ENCODE results near the gene SELPLG.
"Not testable (repeated sequence)": the region's sequence is repeated elsewhere in the genome, so short reads cannot be mapped to it uniquely, and the experiment has no call there.

Gene SELPLG

DNA sequence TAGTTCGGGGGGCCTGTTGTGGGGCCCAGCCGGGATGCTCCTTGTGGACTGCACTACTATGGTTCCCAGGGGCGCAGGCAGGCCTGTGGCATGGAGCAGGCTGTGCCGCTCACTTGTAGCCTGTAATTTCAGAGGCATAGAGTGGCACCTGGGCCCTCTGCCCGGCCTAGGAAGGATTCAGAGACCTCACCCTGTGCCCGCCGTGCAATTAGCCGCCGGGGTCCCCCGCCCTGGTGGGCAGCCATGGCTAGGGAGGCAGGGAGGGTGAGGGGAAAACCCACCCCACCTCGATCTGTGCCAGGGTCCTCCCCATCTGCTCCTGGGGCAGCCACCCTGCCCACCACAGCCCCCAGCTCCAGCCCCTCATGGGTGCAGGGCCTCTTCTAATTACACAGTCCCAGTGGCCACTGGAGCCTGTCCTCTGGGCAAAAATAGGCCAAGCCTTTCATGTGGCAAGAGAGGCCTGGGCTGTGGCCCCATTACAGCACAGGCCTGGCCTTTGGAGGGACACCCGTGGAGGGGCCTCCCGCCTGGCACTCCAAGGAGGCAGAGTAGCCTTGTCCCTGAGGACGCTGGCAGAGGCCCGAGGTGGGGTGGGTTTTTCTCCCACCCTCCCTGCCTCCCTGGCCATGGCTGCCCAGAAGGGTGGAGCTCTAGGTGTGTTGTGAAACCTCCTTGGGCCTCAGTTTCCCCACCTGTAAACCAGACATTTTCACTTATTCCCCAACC lies 30.6 kb downstream of the SELPLG start:
- DNase-seq = no peak

DNA sequence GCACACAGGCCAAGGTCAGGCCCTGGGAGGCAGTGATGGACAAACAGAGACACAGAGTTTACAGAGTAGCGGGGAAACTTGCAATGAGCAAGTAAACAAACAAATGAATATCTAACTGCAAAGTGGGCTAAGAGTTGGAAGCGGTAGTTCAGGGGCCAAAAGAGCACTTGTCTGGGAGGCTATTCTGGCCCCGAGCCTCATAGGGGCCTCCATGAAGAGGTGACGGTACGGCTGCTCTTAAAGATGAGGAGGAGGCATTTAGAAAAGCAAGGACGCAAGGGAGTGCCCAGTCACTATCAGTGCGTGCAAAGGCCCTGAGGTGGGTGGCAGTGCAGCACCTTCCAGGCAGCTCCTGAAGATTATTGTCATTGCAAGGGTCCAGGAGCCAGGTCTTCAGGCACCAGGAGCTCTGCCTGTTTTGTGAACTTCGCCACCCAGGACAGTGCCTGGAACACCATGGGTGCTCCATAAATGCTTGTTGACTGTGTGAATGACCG lies 31.4 kb downstream of the SELPLG start:
- DNase-seq = no peak

DNA sequence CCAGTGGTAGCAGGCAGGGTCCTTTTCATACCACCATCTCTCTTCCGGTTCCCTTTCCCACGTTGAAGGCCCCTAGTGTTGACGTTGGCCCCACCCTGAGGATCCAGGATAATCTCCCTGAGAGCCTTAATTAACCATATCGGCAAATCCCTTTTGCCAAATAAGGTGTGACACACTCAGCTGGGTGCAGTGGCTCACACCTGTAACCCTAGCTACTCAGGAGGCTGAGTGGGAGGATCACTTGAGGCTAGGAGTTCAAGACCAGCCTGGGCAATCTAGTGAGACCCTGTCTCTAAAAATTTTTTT lies 33.0 kb downstream of the SELPLG start:
- DNase-seq = no peak

DNA sequence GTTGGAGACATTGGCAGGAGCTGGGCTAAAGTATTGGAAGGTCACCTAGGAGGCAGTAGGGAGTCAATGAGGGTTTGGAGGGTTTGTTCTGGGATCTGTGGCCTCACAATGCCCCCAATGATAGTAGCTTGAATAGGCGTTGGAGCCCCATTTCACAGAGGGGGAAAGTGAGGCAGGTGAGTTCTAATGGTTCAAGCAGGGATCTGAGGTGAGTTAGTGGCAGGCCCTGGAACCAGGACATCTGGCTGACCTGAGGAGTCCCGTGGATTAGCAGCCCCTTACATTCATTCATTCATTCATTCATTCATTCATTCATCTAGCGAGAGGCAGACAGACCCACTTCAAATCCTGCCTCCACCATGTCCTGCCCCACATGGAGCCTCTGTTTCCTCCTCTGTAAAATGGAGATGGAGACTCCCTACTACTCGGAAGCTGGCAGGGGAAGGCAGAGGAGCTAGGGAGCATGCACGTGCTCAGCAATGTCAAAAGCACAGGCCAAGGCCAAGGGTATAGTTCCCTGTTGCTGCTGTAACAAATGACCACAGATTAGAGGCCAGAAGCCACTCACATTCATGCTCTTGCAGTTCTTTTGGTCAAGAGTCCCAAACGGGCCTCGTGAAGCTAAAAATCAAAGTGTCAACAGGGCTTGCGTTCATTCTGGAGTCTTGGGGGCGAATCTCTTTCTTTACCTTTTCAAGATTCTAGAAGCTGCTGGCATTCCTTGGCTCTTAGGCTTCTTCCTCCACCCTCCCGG lies 33.6 kb downstream of the SELPLG start:
- no peak for DNase-seq

DNA sequence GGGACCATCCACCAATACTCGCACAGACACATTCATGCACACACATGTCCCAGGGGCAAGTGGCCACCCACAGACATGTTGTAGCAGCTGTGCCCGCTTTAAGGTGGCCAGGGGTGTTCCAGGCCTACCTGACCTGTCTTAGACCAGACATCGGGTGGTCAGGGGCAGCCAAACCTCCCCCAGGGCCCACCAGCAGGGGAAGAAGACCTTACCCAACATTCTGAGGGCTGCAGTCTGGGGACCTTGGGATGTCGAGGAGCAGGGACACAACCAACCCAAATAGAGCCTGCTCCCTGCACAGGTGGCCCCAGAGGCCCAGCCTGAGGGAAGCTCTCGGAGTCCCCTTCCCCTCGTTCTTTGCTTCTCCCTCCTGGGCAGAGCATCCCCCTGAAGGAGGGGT lies 34.2 kb downstream of the SELPLG start:
- no peak for DNase-seq

DNA sequence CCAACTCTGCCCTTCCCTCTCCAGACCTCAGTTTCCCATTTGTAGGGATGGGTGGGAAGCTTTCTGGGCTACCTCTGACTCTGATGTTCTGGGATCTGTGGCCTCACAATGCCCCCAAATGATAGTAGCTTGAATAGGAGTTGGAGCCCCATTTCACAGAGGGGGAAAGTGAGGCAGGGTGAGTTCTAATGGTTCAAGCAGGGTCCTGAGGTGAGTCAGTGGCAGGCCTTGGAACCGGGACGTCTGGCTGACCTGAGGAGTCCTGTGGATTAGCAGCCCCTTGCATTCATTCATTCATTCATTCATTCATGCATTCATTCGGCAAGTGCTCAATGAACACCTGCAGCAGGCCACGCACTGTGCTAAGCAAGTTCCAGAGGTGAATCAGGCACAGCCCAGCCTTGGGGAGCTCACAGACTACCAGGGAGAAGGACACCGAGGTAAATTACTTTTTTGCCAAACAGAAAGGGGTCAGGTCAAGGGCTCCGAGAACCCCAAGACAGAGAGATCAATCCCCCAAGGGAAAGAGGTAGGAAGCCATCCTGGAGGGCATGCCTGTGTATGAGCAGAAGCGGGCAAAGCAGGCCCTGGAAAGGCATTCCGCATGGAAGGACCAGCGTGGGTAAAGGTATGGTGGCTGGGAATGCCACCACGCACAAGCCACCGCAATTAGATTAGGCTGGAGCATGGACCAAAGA lies 35.0 kb downstream of the SELPLG start:
- no peak for DNase-seq

DNA sequence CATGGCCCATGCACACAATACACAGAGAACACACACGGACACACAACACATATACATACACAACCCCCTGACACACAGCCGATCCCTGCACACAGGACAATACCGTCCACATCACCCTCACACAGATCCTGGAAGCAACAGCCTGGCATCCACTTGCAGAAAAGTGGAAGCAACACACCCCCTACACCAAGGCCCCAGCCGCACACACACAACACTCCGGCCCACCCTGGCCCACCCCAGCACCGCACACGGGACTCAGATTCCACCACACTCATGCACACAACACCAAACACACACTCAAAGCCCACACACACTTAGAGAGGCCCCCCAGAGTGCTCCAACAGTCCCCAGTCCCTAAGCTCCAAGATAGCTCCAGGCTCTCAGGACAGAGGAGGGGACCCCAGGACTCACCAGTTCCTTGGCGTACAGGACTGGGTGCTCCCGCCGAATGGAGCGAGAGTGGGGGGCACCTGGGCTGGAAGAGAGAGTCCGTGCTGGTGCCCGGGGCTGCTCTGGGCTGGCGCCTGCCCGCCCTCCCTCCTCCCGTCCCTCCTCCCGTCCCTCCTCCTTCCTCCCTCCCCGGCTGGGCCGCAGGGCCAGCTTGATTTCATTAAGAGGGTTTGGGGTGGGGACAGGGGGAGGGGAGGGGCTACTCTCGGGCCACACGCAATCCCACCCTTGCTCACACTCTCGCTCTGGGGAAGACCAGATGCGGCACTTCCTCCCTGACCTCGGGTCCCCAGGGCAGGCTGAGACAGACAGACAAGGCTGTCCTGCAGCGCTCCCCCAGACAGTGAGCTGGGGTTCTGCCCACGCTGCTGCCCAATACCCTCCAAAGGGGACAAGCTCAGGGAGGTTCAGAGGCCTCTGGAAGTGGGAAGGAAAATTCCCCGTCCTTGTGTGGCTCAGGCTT lies 35.9 kb downstream of the SELPLG start, which contains the start of gene TMEM119:
TSS of gene TMEM119 (minus strand) at position 526 of the 913 bp plus-strand sequence. CDS start 5,701 bp downstream, outside the sequence.
- DNase-seq = peak; percentile 90

DNA sequence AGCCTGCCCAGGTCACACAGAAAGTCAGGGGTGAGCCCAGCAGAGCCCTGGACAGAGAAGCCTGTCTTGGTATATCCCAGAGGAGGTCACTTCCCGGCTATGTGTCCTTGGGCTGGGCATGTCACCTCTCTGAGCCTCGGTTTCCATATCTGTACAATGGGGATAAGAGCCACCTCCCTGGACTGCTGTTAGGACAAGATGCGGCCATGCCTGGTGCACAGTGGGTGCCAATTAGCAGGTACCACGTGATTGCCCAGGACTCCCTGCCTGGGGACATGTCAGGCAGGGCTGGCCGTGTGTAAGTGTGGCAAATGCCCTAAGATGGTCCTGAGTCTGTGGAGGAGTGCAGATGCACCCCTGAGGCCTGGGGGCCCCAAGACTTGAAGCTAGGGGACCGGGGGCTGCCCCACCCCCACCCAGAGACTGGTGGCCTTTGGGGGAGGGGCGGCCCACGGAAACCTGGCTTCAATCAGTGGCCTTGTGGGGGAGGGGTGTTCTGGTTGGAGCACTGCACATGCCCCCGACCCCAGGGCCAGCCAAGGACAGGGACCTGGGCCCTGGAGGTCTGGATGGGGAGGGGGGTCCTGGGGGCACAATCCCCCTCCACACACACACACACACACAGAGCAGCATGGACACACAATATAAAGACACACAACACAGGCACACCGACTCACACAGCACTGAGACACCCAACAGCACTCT lies 36.7 kb downstream of the SELPLG start:
- DNase-seq = no peak

DNA sequence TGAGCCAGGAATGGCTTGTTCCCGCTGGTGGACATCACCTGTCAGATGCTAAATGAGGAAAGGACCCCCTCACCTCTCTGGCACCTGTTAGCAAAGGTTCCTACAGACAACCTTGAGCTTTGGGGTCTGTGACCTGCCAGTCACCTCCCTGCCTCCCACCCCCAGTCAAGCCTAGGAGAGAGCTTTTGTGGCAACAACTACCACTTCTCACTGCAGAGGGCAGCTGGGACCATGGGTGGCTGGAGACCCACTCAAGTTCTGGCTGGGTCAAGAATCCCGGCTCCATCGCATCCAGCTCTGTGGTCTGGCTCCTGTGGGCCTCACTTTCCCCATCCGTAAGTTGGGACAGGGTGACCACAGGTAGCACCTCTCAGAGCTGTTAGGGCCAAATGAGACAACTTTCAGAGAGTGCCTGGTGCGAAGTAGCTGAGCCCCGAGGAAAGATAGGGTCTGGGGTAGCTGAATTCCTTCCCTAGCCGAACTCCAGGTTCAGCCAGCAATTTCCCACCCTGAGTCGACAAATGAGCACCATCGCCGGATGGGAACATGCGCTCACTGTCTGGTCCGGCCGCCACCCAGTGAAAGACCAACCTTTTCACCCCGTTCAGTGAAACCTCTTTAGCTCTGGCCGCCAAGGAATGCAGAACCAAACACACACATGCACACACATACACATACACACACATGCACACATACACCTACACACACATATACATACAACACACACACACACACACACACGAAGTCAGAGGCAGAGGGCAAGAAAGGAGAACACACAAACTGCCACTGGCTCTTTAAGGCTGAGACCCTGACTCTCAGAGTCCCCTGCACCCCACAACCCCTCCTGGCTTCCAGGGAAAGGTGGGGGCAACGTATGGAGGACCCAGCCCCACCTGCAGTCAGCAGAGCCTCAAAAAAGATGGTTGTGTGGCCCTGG lies 37.7 kb downstream of the SELPLG start:
- DNase-seq = no peak

DNA sequence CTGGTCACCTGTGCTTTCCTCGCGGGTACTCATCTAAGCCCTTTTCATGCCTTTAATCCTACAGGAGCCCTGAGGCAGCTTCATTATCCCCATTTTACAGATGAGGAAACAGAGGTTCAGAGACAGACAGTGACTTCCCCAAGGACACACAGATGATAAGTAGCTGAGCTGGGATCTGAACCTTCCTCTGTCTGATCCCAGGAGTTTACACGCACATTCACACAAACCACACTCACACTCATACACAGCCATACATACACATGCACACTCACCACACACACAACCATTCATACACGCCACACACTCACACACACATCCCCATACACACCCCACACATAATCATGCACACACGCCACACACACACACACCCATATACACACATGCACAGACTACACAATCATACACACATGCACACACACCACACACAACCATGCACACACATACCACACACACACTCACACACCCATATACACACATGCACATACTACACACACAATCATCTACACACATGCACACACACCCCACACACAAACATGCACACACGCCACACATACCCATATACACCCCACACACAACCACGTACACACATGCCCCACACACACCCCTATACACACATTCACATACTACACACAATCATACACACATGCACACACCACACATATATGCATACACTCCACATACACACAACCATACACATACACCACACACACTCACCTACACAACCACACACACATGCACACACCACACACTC lies 38.6 kb downstream of the SELPLG start:
- DNase-seq = no peak

DNA sequence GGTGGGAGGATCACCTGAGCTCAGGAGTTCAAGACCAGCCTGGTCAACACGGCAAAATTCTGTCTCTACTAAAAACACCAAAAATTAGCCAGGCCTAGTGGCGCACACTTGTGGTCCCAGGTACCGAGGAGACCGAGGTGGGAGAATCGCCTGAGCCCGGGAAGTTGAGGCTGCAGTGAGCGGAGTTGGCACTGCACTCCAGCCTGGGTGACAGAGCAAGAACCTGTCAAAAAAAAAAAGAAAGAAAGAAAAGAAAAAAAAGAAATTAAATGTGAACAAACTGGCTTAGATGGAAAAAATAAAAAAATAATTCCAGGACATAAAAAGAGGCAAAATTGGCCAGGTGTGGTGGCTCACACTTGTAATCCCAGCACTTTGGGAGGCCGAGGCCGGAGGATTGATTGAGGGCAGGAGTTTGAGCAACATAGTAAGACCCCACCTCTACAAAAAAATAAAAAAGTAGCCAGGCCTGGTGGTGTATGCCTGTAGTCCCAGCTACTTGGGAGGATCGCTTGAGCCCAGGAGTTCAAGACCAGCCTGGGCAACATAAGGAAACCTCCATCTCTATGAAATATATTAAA lies 39.3 kb downstream of the SELPLG start:
- DNase-seq = no peak

DNA sequence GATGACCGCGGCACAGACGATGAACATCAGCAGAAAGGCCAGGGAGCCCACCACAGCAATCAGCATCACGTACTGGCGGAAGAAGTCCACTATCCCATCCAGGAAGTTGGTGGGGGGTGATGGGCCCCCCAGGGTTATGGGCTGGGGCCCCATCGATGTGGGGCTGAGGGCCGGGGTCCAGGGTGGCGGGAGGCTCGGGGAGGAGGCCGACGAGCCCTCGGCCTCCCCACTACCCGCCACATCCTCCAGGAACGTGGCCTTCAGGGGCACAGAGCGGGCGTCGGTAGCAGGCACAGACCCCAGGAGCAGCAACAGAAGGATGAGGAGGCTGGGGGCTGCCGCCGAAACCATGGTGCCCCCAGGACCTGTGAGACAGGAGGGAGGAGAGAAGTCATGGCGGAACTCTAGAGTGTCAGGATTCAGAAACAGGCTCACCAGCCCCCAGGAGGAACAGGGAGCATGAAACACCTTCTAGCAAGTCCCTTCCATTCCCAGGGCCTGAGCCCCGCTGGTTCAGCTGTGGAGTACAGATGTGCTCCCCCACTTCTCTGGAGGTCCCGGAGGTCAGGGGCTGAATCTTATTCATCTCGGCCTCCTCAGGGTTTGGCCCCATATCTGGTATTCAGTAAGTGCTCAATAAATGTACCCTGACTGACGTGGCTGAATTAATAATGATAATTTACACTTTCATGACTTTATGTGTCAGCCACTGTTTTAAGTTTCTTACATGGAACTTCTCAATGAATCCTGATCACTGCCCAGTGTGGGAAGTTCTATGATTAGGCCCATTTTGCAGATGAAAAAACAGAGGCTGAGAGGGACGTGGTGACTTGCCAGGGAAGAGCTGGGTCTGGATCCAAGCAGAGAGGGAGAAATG lies 41.4 kb downstream of the SELPLG start:
- no peak for DNase-seq

DNA sequence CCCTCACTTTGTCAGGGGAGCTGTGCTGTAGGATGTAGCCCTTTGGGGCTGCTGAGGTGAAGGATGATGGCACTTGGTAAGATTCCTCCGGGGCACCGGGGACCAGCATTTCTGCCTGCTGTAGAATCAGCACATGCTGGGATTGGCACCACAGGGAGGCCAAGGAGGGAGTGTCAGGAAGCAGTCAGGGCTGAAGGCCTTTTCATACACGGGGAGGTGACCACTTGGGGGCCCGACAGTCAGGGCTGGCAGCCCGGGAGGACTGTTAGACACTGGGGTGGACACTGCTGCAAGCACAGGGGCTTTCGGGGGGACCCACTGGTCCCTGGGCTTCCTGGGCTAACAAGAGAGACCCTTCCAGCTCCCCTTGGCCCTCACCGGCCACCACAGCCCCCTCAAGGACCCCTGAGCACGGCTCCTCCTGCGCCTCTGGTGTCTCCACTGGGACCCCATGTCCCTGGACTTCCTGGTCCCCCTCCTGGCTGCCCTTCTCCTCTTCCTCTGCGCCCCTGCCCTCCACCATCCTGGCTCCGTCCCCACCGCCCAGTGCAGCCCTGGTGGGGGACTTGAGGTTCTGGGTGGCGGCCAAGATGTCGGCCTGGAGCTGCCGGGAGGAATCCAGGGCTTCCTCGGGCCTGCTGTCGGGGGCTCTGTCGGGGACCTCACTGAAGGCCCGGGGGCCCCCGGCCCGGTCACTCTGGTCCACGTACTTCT lies 42.3 kb downstream of the SELPLG start:
- DNase-seq = no peak

DNA sequence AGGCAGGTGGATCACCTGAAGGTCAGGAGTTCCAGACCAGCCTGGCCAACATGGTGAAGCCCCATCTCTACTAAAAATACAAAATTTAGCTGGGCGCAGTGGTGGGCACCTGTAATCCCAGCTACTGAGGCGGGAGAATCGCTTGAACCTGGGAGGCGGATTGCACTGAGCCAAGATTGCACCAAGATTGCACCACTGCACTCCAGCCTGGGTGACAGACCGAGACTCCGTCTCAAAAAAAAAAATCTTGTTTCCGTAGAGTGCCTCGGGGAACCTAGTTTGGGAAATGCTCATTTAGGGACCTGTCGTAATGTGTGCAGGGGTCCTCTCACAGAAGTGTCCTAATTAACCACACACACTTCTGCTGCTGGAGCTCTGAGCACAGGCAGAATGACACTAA lies 43.2 kb downstream of the SELPLG start:
- DNase-seq = not testable (repeated sequence)

DNA sequence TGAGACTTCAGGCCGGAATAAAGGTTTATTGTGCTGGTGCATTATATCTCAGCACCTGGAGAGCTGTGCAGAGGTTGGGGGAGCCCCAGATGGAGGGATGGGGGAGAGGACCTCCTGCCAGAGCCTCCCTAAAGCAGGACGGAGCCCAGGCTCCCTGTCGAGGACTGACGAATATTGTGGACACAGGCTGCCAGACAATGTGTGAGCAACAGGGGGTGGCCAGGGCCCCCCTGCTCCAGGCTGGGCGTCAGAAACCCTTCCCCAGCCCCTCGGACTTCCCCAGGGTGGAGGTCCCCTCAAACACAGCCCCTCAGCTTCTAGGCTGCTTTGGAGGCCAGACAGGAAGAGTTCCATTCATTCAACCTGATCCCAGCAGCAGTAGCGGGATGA lies 43.9 kb downstream of the SELPLG start:
- no peak for DNase-seq

DNA sequence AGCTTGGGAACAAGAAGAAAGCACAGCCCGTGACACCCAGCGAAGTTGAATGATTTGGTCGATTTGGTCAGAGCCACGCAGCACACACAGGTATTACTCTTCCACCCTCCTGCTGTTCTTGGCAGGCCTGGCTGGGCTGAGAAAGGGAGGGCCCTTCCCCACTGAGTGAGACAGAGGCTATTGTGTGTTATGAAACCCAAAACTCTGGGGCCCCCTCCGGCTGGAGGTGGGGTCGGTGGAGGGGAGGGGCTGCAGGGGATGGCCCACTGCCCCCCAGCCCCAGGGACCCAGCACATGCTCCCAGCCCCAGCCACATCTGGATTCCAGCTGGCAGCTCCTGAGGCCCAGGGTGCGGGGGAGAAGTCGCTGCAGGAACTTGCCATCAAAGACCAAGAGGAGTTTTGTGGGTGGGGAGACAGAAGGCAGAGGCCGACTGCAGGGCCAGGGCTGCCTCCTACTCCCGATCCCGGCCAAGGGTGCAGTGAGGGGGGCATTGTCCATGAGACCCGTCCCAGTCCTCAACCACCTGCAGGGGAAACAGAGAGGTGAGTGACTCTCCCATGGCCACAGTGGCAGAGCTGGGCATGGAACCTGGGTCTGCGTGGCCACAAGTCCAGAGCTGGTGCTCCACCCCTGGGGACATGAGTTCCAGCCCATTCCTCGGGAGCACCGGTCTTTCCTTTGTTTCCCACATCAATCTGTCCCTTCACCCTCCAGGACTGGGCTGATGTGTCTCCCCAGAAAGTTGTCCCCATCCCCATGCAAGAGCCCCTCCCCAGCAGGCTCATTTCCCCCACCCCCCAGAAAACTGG lies 44.5 kb downstream of the SELPLG start:
- DNase-seq = peak; percentile 82

DNA sequence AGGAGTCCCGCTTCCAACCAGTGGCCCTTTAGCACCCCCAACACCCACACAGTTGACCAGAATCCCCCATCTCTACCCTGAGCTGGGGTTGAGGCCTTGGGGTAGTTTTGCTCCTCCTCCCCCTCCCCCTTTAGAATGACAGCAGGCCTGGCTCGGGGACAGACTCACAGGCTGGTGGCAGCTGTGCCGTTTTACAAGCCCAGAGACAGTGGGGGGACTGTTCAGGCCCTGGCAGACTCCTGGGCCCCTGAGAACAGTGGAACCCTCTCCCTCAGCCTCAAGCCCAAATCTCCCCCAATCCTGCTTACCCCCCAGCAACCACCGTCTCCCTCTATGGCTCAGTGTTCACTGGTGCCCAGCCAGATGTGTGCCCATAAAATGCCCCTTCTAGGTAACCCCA lies 45.9 kb downstream of the SELPLG start:
- DNase-seq = no peak

Data from fibroblast of skin of abdomen (primary cell).